Heart left ventricle (tissue), 13 donors: Measurements from ENCODE around the gene PRDM5.

Experiments used
- CTCF ChIP-seq, 12 donors: fragments of 200-600 bp; sonication (generic) in 4 of 12; IDR thresholded peaks; one replicate each; pipeline versions ENCODE4 v1.5.0 to v1.8.0; 2018 to 2022; ENCODE audit warnings: antibody characterized with exemption in 12 of 12, mild to moderate bottlenecking in 5 of 12
- POLR2A ChIP-seq, 2 donors: fragments of 450-650 bp; IDR thresholded peaks; one replicate each; pipeline ENCODE4 v1.6.1; 2017; ENCODE audit warnings: antibody characterized with exemption in 2 of 2, mild to moderate bottlenecking in 2 of 2, moderate library complexity in 2 of 2
- donor health status: ischemic (EF 13 %, LVEDD 7.1; RV severe dilation, severe dysfunction).
- donor health status: DM: no; HTN: yes; CAD: no.
- donor health status: DM: no; HTN: no; CAD: no.
- donor health status: ischemic (EF 25% LVEDD 6.9; RV normal size, moderate dysfunction).
- donor health status: ischemic (EF 25% LVEDD 5.7; RV mildly dilated, moderate dysfunction).
- donor health status: ischemic (EF 35%, LVEDD 5.7; RV mildly dilated, moderate dysfunction).
- donor health status: nonischemic (EF 11% LVEDD 7.7; RV severe dilation, severe dysfunction).
- donor health status: DM: yes; HTN: yes; CAD: no.
- donor health status: PGD.
- donor health status: ischemic (EF 29% LVEDD 5.4; RV normal size, mild dysfunction).
- donor health status: nonischemic (EF 23%, LVEDD 6.1; RV moderate dilation, normal function).

- TF ChIP-seq CTCF (IDR thresholded peaks at IDR 0.05) (no peak), POLR2A (IDR thresholded peaks at IDR 0.05) (no peak)
Observed at GRCh38 chr4:120777459-120777858, 145.1 kb downstream of the PRDM5 start.
